HepG2 (cell line): ENCODE data around the gene CDHR3. TPM values are rescaled to one million over a fixed set of nuclear protein-coding genes. Genes with fewer than 3 reads are reported as not detected.

Experiments
- E2F5 ChIP-seq: sonication (generic); formaldehyde crosslinking; conservative IDR thresholded peaks from 2 replicates; pipeline ENCODE4 v1.4.0; 2020; ENCODE audit warnings: missing genetic modification reagents
- ELK4 ChIP-seq: sonication (generic); formaldehyde crosslinking; IDR thresholded peaks from 2 replicates; pipeline ENCODE4 v1.9.0; 2021; ENCODE audit warnings: missing genetic modification reagents, borderline replicate concordance
- ETV5 ChIP-seq: IDR thresholded peaks from 2 replicates; pipeline ENCODE4 v1.6.1; 2018; ENCODE audit warnings: missing biosample characterization, missing genetic modification reagents, inconsistent platforms, borderline replicate concordance
- HMG20B ChIP-seq: conservative IDR thresholded peaks from 2 replicates; pipeline ENCODE4 v1.6.1; 2016; ENCODE audit warnings: missing genetic modification reagents, missing compliant biosample characterization
- MED8 ChIP-seq: sonication (generic); formaldehyde crosslinking; IDR thresholded peaks from 2 replicates; pipeline ENCODE4 v1.8.1; 2023; ENCODE audit warnings: mild to moderate bottlenecking, missing genetic modification reagents; ENCODE audit not compliant: insufficient replicate concordance
- MTF1 ChIP-seq: sonication (generic); formaldehyde crosslinking; IDR thresholded peaks from 2 replicates; pipeline ENCODE4 v1.5.0; 2020; ENCODE audit warnings: missing genetic modification reagents
- NCOA5 ChIP-seq: sonication (generic); formaldehyde crosslinking; IDR thresholded peaks from 2 replicates; pipeline ENCODE4 v1.4.0; 2020; ENCODE audit warnings: missing genetic modification reagents
- NCOR1 ChIP-seq: fragments of 200-600 bp; sonication (generic); IDR thresholded peaks from 2 replicates; pipeline ENCODE4 v1.7.0; 2017; ENCODE audit warnings: antibody characterized with exemption, low read length, borderline replicate concordance
- NR3C1 ChIP-seq: sonication (generic); formaldehyde crosslinking; IDR thresholded peaks from 2 replicates; pipeline ENCODE4 v1.4.0; 2020; ENCODE audit warnings: missing genetic modification reagents
- RBM22 ChIP-seq: fragments of 200-400 bp; formaldehyde crosslinking; optimal IDR thresholded peaks from 2 replicates; pipeline ENCODE3; 2017; ENCODE audit warnings: mild to moderate bottlenecking, low read length, moderate library complexity
- RCOR2 ChIP-seq: IDR thresholded peaks from 2 replicates; pipeline ENCODE4 v1.6.1; 2016; ENCODE audit warnings: missing biosample characterization, missing genetic modification reagents
- SOX13 ChIP-seq, 3 experiments: fragments of 450-650 bp in 1 of 3; sonication (generic) in 1 of 3; formaldehyde crosslinking in 1 of 3; IDR thresholded peaks in 2 of 3; conservative IDR thresholded peaks in 1 of 3; 2 replicates each; pipeline versions ENCODE4 v1.5.0 to v1.6.1; 2016 to 2020; ENCODE audit warnings: antibody characterized with exemption in 1 of 3, mild to moderate bottlenecking in 1 of 3, missing compliant biosample characterization in 1 of 3, missing genetic modification reagents in 1 of 3, moderate library complexity in 1 of 3
- TCF7L2 ChIP-seq: IDR thresholded peaks from 2 replicates; pipeline ENCODE4 v1.6.1; 2011; ENCODE audit warnings: mild to moderate bottlenecking, low read depth, low read length, moderate library complexity
- TFDP1 ChIP-seq: IDR thresholded peaks from 2 replicates; pipeline ENCODE4 v1.6.1; 2016; ENCODE audit warnings: missing compliant biosample characterization, missing genetic modification reagents, borderline replicate concordance
- ZBTB33 ChIP-seq: sonication (generic); formaldehyde crosslinking; IDR thresholded peaks from 2 replicates; pipeline ENCODE4 v1.4.0; 2020; ENCODE audit warnings: missing genetic modification reagents
- polyA plus RNA-seq, 8 experiments: library from polyadenylated mRNA; depleted of rRNA in 3 of 8; stranded (reverse) in 7 of 8; unstranded in 1 of 8; fragments of >200 nt; fragmentation: Illumina TruSeq in 4 of 8; extraction: Trizol in 4 of 8; gene quantifications; 2 replicates each; pipeline versions ENCODE4 v1.2.1 to v1.2.3, GENCODE V29; 2011 to 2016; ENCODE audit warnings: low read depth in 4 of 8, missing spikeins in 1 of 8, mixed read lengths in 1 of 8; ENCODE audit not compliant: insufficient read depth in 1 of 8
- total RNA-seq, 5 experiments: library from RNA; depleted of rRNA; stranded (reverse); fragments of >200 nt; fragmentation: Illumina TruSeq; extraction: Trizol; gene quantifications; 2 replicates each; pipeline ENCODE4 v1.2.3, GENCODE V29; 2016; ENCODE audit warnings: low read depth in 1 of 5
- TF ChIP-seq, protein P1 (sequence below): sonication (generic); formaldehyde crosslinking; IDR thresholded peaks from 2 replicates; pipeline ENCODE4 v1.4.0; 2020; ENCODE audit warnings: mild to moderate bottlenecking, missing genetic modification reagents
- TF ChIP-seq, protein P2 (sequence below): sonication (generic); formaldehyde crosslinking; conservative IDR thresholded peaks from 2 replicates; pipeline ENCODE4 v1.4.0; 2020; ENCODE audit warnings: mild to moderate bottlenecking, missing genetic modification reagents, moderate library complexity
- TF ChIP-seq, protein P3 (sequence below): sonication (generic); formaldehyde crosslinking; IDR thresholded peaks from 2 replicates; pipeline ENCODE4 v1.4.0; 2020; ENCODE audit warnings: missing genetic modification reagents; ENCODE audit errors: not compliant biosample characterization

The CDHR3 gene
- total and polyA plus RNA-seq, 2 of the 13 experiments (the other 11 are each of a cell fraction or from before 2014, with no cell fraction given) = 6.5 to 11.8 TPM

GRCh38 chr7:106071999-106072714, 109.1 kb downstream of the CDHR3 start (continued):
- TF ChIP-seq NCOA5 (CRISPR knock-in tag) (no peak), MED8 (CRISPR knock-in tag) (no peak), E2F5 (CRISPR knock-in tag) (no peak), ETV5 (CRISPR knock-in tag) (no peak), RCOR2 (peak; percentile 74; the same call in 1 of the 2 replicates), RBM22 (no peak), ELK4 (CRISPR knock-in tag) (no peak), SOX13 (IDR thresholded peaks at IDR 0.05) (no peak), SOX13 (CRISPR knock-in tag; conservative IDR thresholded peaks at IDR 0.05 in 1 of 2, IDR thresholded peaks at IDR 0.05 in 1 of 2) (peak in 1 of 2 experiments; percentile 50; a peak in 2 of 4 replicates), MTF1 (CRISPR knock-in tag) (no peak), ZBTB33 (CRISPR knock-in tag) (no peak), NCOR1 (no peak), TFDP1 (CRISPR knock-in tag) (no peak), HMG20B (CRISPR knock-in tag) (no peak), TCF7L2 (no peak), NR3C1 (CRISPR knock-in tag) (no peak)
- TF ChIP-seq, protein P1, sequence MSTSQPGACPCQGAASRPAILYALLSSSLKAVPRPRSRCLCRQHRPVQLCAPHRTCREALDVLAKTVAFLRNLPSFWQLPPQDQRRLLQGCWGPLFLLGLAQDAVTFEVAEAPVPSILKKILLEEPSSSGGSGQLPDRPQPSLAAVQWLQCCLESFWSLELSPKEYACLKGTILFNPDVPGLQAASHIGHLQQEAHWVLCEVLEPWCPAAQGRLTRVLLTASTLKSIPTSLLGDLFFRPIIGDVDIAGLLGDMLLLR = no peak
- TF ChIP-seq, protein P2, sequence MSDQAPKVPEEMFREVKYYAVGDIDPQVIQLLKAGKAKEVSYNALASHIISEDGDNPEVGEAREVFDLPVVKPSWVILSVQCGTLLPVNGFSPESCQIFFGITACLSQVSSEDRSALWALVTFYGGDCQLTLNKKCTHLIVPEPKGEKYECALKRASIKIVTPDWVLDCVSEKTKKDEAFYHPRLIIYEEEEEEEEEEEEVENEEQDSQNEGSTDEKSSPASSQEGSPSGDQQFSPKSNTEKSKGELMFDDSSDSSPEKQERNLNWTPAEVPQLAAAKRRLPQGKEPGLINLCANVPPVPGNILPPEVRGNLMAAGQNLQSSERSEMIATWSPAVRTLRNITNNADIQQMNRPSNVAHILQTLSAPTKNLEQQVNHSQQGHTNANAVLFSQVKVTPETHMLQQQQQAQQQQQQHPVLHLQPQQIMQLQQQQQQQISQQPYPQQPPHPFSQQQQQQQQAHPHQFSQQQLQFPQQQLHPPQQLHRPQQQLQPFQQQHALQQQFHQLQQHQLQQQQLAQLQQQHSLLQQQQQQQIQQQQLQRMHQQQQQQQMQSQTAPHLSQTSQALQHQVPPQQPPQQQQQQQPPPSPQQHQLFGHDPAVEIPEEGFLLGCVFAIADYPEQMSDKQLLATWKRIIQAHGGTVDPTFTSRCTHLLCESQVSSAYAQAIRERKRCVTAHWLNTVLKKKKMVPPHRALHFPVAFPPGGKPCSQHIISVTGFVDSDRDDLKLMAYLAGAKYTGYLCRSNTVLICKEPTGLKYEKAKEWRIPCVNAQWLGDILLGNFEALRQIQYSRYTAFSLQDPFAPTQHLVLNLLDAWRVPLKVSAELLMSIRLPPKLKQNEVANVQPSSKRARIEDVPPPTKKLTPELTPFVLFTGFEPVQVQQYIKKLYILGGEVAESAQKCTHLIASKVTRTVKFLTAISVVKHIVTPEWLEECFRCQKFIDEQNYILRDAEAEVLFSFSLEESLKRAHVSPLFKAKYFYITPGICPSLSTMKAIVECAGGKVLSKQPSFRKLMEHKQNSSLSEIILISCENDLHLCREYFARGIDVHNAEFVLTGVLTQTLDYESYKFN (CRISPR knock-in tag) = peak; percentile 83
- TF ChIP-seq, protein P3, sequence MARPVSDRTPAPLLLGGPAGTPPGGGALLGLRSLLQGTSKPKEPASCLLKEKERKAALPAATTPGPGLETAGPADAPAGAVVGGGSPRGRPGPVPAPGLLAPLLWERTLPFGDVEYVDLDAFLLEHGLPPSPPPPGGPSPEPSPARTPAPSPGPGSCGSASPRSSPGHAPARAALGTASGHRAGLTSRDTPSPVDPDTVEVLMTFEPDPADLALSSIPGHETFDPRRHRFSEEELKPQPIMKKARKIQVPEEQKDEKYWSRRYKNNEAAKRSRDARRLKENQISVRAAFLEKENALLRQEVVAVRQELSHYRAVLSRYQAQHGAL (CRISPR knock-in tag) = peak; percentile 74
